DOHH2 (cell line): Measurements from ENCODE around the gene DQX1.

ENCODE experiments used
- H3F3A ChIP-seq: fragments of 200-600 bp; sonication (generic), shearing (Covaris generic); 2 replicates; pipeline ENCODE4 v1.6.0; 2016; ENCODE audit warnings: antibody characterized with exemption, mild to moderate bottlenecking; ENCODE audit not compliant: control insufficient read depth, insufficient read depth
- H3K27ac ChIP-seq: fragments of 200-600 bp; sonication (generic); 2 replicates; pipeline ENCODE4 v1.5.1; 2014; ENCODE audit warnings: low read depth, mild to moderate bottlenecking, low read length, moderate library complexity
- H3K27me3 ChIP-seq: fragments of 200-600 bp; sonication (generic); 2 replicates; pipeline ENCODE4 v1.6.1; 2014; ENCODE audit warnings: mild to moderate bottlenecking, low read length, mixed read lengths; ENCODE audit not compliant: control insufficient read depth
- H3K36me3 ChIP-seq: fragments of 200-600 bp; sonication (generic); 2 replicates; pipeline ENCODE4 v1.6.1; 2014; ENCODE audit warnings: mild to moderate bottlenecking, low read length, moderate library complexity, mixed read lengths; ENCODE audit not compliant: control insufficient read depth
- H3K4me1 ChIP-seq: fragments of 200-600 bp; sonication (generic); 2 replicates; pipeline ENCODE4 v1.6.1; 2014; ENCODE audit warnings: mild to moderate bottlenecking, low read length, mixed read lengths; ENCODE audit not compliant: control insufficient read depth
- H3K4me2 ChIP-seq: fragments of 200-600 bp; sonication (generic); 2 replicates; pipeline ENCODE4 v1.6.0; 2014; ENCODE audit warnings: mild to moderate bottlenecking, low read length, moderate library complexity
- H3K4me3 ChIP-seq: fragments of 200-600 bp; sonication (generic); 2 replicates; pipeline ENCODE4 v1.5.1; 2014; ENCODE audit warnings: mild to moderate bottlenecking, low read length, mixed read lengths
- H3K79me2 ChIP-seq: fragments of 200-600 bp; sonication (generic); 2 replicates; pipeline ENCODE4 v1.6.1; 2014; ENCODE audit warnings: mild to moderate bottlenecking, low read length, mixed read lengths; ENCODE audit not compliant: control insufficient read depth
- H3K9me2 ChIP-seq: fragments of 200-600 bp; sonication (generic); replicated peaks from 2 replicates; pipeline ENCODE4 v1.6.1; 2014; ENCODE audit warnings: mild to moderate bottlenecking, low read length, mixed read lengths; ENCODE audit not compliant: control insufficient read depth
- H3K9me3 ChIP-seq: fragments of 200-600 bp; sonication (generic); 2 replicates; pipeline ENCODE4 v1.6.1; 2014; ENCODE audit warnings: antibody characterized with exemption, low read length, mixed read lengths; ENCODE audit not compliant: control insufficient read depth, insufficient read depth
- H4K20me1 ChIP-seq: fragments of 200-600 bp; sonication (generic); 2 replicates; pipeline ENCODE4 v1.6.0; 2014; ENCODE audit warnings: low read depth, mild to moderate bottlenecking, antibody characterized with exemption, low read length, moderate library complexity; ENCODE audit not compliant: control insufficient read depth, insufficient read depth
- CTCF ChIP-seq: fragments of 200-600 bp; sonication (generic); IDR thresholded peaks from one replicate; pipeline ENCODE4 v1.5.1; 2014; ENCODE audit warnings: antibody characterized with exemption, mild to moderate bottlenecking, low read depth, low read length; ENCODE audit not compliant: poor library complexity, severe bottlenecking
- EZH2phosphoT487 ChIP-seq: fragments of 200-600 bp; sonication (generic); IDR thresholded peaks from 2 replicates; pipeline ENCODE4 v1.6.1; 2017; ENCODE audit warnings: borderline replicate concordance, mild to moderate bottlenecking, antibody characterized with exemption, low read length, moderate library complexity, mixed read lengths

DQX1 gene

GRCh38 chr2:74572178-74572925, 46.3 kb upstream of the DQX1 start:
- H4K20me1 ChIP-seq: no peaks in the 10 kb centered on the region
- H3K4me1 ChIP-seq: peaks cover 49% of the 10 kb centered on the region
- no peaks in the 10 kb centered on the region for H3K36me3 ChIP-seq
- peak; percentile 21 for TF ChIP-seq CTCF
- no peak for TF ChIP-seq EZH2phosphoT487
- no peak overlapping the region for H3K4me3 ChIP-seq
- H3K9me2 ChIP-seq: no peaks in the 10 kb centered on the region
- H3K79me2 ChIP-seq: no peaks in the 10 kb centered on the region
- no peaks in the 10 kb centered on the region for H3K9me3 ChIP-seq
- H3K27me3 ChIP-seq: no peaks in the 10 kb centered on the region
- H3F3A ChIP-seq: peaks cover 11% of the 10 kb centered on the region; the same call in 1 of the 2 replicates
- H3K27ac ChIP-seq: no peak overlapping the region
- no peak overlapping the region for H3K4me2 ChIP-seq

DNA sequence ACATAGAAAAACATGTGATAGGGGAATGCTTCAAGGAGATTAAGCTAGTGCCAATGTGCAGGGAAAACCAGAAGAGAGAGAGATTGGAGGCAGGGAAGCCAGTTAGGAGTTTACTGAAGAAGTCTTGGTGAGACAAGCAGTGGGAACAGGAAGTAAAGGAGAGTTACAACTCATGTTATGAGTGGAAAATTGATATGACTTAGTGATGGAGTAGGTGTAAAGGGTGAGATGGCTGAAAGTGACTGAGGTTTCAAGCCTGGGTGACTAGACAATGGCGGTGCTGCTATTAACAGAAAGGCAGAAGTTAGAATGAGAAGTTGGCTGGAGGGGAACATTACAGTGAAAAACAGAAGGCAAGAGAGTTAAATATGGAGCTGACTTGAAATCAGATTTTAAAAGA, 45.0 kb upstream of the DQX1 start:
- Histone ChIP-seq H3K4me1 (peaks cover 43% of the 10 kb centered on the region), H3K27me3 (no peaks in the 10 kb centered on the region; the same call in 1 of the 2 replicates), H3K79me2 (no peaks in the 10 kb centered on the region), H4K20me1 (no peaks in the 10 kb centered on the region), H3F3A (peaks cover 11% of the 10 kb centered on the region; the same call in 1 of the 2 replicates), H3K4me3 (peak overlapping the region; percentile 17; the same call in 1 of the 2 replicates), H3K27ac (peak overlapping the region; percentile 13; the same call in 1 of the 2 replicates), H3K9me2 (no peaks in the 10 kb centered on the region), H3K4me2 (peak overlapping the region; percentile 49), H3K36me3 (no peaks in the 10 kb centered on the region), H3K9me3 (no peaks in the 10 kb centered on the region)
- no peak for TF ChIP-seq EZH2phosphoT487
- TF ChIP-seq CTCF: no peak

DNA sequence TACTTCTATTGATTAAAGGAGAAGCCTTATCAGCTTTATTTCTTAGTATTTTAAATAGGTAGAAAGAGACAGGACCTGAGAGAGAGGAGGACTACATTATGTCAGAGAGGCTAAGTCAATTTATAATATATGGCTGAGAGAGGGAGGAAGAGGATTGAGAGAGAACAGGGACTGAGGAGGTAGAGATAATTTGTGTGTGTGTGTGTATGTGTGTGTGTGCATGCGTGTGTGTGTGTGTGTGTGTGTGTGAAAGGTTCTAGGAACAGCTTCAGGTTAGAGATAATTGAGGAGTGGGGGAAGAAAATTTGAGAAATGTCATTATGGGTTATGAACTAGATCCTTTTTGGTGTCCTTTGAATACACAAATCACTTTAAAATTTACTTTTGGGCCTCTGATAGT, 43.7 kb upstream of the DQX1 start:
- Histone ChIP-seq H3K9me3 (no peaks in the 10 kb centered on the region), H3K4me1 (peaks cover 40% of the 10 kb centered on the region), H3K4me2 (no peak overlapping the region), H3K4me3 (no peak overlapping the region), H3K27ac (no peak overlapping the region), H3F3A (peaks cover 8% of the 10 kb centered on the region; the same call in 1 of the 2 replicates), H3K9me2 (no peaks in the 10 kb centered on the region), H3K36me3 (no peaks in the 10 kb centered on the region), H4K20me1 (no peaks in the 10 kb centered on the region), H3K27me3 (no peaks in the 10 kb centered on the region; the same call in 1 of the 2 replicates), H3K79me2 (no peaks in the 10 kb centered on the region)
- no peak for TF ChIP-seq CTCF
- no peak for TF ChIP-seq EZH2phosphoT487
